ENCODE measurements around the gene ZNF548.

GRCh38 chr19:57377498-57378146, 12.0 kb upstream of the ZNF548 start:
- TF ChIP-seq CTCF (IDR thresholded peaks at IDR 0.05; ENCODE audit: low read depth, low read length, poor library complexity, severe bottlenecking) (no peak), EZH2phosphoT487 (IDR thresholded peaks at IDR 0.05; ENCODE audit: borderline replicate concordance, low read length) (no peak)

All from DOHH2 (cell line).